ENCODE results near the gene IRF2.

GRCh38 chr4:184455299-184455698 lies 19.1 kb downstream of the IRF2 start:
- TF ChIP-seq CTCF (conservative IDR thresholded peaks at IDR 0.05) = no peak
- no peak for TF ChIP-seq ZFX (IDR thresholded peaks at IDR 0.05)

Measured in C4-2B (cell line).